Right lobe of liver (tissue), 4 donors: ENCODE results near the gene KIF6.

Experiments used
- POLR2A ChIP-seq: fragments of 450-650 bp; IDR thresholded peaks from one replicate; pipeline ENCODE4 v1.6.1; 2017; ENCODE audit warnings: antibody characterized with exemption, mild to moderate bottlenecking
- TF ChIP-seq, protein P1 (sequence below), 4 donors: fragments of 200-600 bp in 3 of 4; fragments of 450-650 bp in 1 of 4; IDR thresholded peaks; one replicate each; pipeline versions ENCODE4 v1.5.1 to v1.8.0; 2016 to 2022; ENCODE audit warnings: antibody characterized with exemption in 4 of 4, mild to moderate bottlenecking in 2 of 4
- donor health status: DM: no; HTN: no; CAD: no.
- donor health status: DM: no; HTN: no; CAD: no.
- donor health status: DM: no; HTN: yes; CAD: no.

DNA sequence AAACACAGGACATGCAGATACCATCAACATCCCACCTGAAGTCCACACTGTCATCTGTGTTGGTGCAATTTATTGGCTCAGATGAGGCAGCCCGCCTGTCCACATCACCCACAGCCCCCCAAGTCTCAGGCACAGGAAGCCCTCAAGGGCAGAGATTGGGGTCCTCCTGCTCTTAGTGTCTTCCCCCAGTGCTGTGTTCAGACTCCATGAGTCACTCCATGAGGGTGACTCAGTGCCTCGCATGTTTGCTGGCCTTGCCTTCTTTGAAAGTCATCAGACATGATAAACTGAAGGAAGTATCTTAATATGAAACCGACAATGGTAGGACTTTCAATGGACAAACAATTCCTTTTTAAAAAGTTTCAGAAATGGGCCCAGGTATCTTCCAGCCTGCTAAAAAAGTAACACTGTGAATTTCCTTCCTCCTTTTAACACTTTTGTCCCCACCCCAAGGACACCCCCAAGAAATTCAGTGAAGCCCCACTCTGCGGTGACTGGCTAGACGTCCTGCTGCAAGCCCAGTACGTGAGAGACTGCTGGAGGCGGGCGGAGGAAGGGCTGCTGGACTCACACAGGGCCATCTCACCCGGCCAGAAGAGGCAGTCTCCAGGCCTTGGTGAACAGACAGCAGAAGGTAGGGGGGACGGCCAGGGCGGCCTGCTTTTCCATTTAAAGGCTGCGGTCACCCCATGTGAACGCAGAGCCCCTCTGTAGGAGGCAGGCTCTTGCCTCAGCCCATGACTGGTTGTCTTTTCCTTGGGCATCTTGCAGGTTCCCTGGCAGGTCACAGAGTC is 359.7 kb downstream of the KIF6 start:
- TF ChIP-seq, protein P1, sequence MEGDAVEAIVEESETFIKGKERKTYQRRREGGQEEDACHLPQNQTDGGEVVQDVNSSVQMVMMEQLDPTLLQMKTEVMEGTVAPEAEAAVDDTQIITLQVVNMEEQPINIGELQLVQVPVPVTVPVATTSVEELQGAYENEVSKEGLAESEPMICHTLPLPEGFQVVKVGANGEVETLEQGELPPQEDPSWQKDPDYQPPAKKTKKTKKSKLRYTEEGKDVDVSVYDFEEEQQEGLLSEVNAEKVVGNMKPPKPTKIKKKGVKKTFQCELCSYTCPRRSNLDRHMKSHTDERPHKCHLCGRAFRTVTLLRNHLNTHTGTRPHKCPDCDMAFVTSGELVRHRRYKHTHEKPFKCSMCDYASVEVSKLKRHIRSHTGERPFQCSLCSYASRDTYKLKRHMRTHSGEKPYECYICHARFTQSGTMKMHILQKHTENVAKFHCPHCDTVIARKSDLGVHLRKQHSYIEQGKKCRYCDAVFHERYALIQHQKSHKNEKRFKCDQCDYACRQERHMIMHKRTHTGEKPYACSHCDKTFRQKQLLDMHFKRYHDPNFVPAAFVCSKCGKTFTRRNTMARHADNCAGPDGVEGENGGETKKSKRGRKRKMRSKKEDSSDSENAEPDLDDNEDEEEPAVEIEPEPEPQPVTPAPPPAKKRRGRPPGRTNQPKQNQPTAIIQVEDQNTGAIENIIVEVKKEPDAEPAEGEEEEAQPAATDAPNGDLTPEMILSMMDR (IDR thresholded peaks at IDR 0.05), result no peak
- no peak for TF ChIP-seq POLR2A
